CD14-positive monocyte (primary cell): Measurements from ENCODE around the gene TNFRSF9. TPM values are rescaled to one million over a fixed set of nuclear protein-coding genes. Genes with fewer than 3 reads are reported as not detected.

Experiments
- DNase-seq, 3 donors: peaks; one replicate each; pipeline ENCODE4 v3.0.0-alpha.2; 2011 to 2022
- H2AFZ ChIP-seq: 2 replicates; pipeline ENCODE4 v1.6.0; 2012; ENCODE audit warnings: mild to moderate bottlenecking, low read depth, low read length, inconsistent platforms; ENCODE audit not compliant: insufficient read depth, poor library complexity, severe bottlenecking
- H3K27ac ChIP-seq, 2 donors: 1 replicate in 1 of 2; 2 replicates in 1 of 2; pipeline ENCODE4 v1.5.1; 2012 to 2013; ENCODE audit warnings: low read length in 2 of 2, control low read depth in 1 of 2, inconsistent platforms in 1 of 2, low read depth in 1 of 2, mild to moderate bottlenecking in 1 of 2
- H3K27me3 ChIP-seq, 2 donors: one replicate each; pipeline versions ENCODE4 v1.6.0 to v1.6.1; 2011 to 2013; ENCODE audit warnings: low read length in 2 of 2; ENCODE audit not compliant: control insufficient read depth in 2 of 2, insufficient read depth in 2 of 2
- H3K36me3 ChIP-seq, 2 donors: replicated peaks in 1 of 2; 1 replicate in 1 of 2; 2 replicates in 1 of 2; pipeline versions ENCODE4 v1.5.1 to v1.6.1; 2012 to 2013; ENCODE audit warnings: low read length in 2 of 2, control low read depth in 1 of 2, inconsistent platforms in 1 of 2, mild to moderate bottlenecking in 1 of 2; ENCODE audit not compliant: insufficient read depth in 2 of 2, control insufficient read depth in 1 of 2
- H3K4me1 ChIP-seq, 2 donors: 1 replicate in 1 of 2; 2 replicates in 1 of 2; pipeline versions ENCODE4 v1.5.1 to v1.6.1; 2012 to 2013; ENCODE audit warnings: low read length in 2 of 2, control low read depth in 1 of 2, inconsistent platforms in 1 of 2, mild to moderate bottlenecking in 1 of 2, moderate library complexity in 1 of 2; ENCODE audit not compliant: insufficient read depth in 2 of 2, control insufficient read depth in 1 of 2
- H3K4me2 ChIP-seq: replicated peaks from 2 replicates; pipeline ENCODE3; 2012; ENCODE audit warnings: low read length, moderate library complexity, mild to moderate bottlenecking; ENCODE audit not compliant: poor library complexity, severe bottlenecking; ENCODE audit errors: extremely low read depth
- H3K4me3 ChIP-seq, 3 experiments: fragments of 200-600 bp in 1 of 3; sonication (generic) in 1 of 3; replicated peaks in 1 of 3; 1 replicate in 2 of 3; 2 replicates in 1 of 3; pipeline ENCODE4 v1.5.1; 2011 to 2013; ENCODE audit warnings: low read length in 3 of 3, mild to moderate bottlenecking in 3 of 3, control low read depth in 2 of 3, low read depth in 2 of 3, inconsistent platforms in 1 of 3, moderate library complexity in 1 of 3
- H3K79me2 ChIP-seq: 2 replicates; pipeline ENCODE4 v1.6.0; 2012; ENCODE audit warnings: mild to moderate bottlenecking, control low read depth, inconsistent platforms, low read length, moderate library complexity; ENCODE audit not compliant: insufficient read depth
- H3K9ac ChIP-seq: 2 replicates; pipeline ENCODE4 v1.6.0; 2017; ENCODE audit warnings: low read length, mild to moderate bottlenecking; ENCODE audit not compliant: insufficient read depth, poor library complexity, severe bottlenecking
- H3K9me3 ChIP-seq, 2 donors: replicated peaks in 1 of 2; 1 replicate in 1 of 2; 2 replicates in 1 of 2; pipeline versions ENCODE4 v1.5.1 to v1.6.1; 2012 to 2013; ENCODE audit warnings: low read length in 2 of 2, control low read depth in 1 of 2; ENCODE audit not compliant: control insufficient read depth in 1 of 2, insufficient read depth in 1 of 2
- H4K20me1 ChIP-seq: 2 replicates; pipeline ENCODE4 v1.6.0; 2012; ENCODE audit warnings: mild to moderate bottlenecking, low read length, control low read depth, moderate library complexity; ENCODE audit not compliant: insufficient read depth
- H3K27ac Mint-ChIP-seq, 7 donors: one replicate each; pipeline ENCODE4 v1.8.0; 2020; ENCODE audit warnings: mild to moderate bottlenecking in 7 of 7, mixed read lengths in 7 of 7, moderate library complexity in 6 of 7, inconsistent platforms in 2 of 7
- H3K27me3 Mint-ChIP-seq, 3 donors: one replicate each; pipeline ENCODE4 v1.8.0; 2021 to 2022; ENCODE audit warnings: low read depth in 3 of 3, mild to moderate bottlenecking in 3 of 3, mixed read lengths in 3 of 3, moderate library complexity in 3 of 3, inconsistent platforms in 1 of 3
- H3K36me3 Mint-ChIP-seq, 2 donors: one replicate each; pipeline ENCODE4 v1.8.0; 2020; ENCODE audit warnings: mixed read lengths in 2 of 2, inconsistent platforms in 1 of 2, mild to moderate bottlenecking in 1 of 2
- H3K4me1 Mint-ChIP-seq: one replicate; pipeline ENCODE4 v1.8.0; 2020; ENCODE audit warnings: mild to moderate bottlenecking, mixed read lengths
- H3K4me3 Mint-ChIP-seq, 2 donors: one replicate each; pipeline ENCODE4 v1.8.0; 2020; ENCODE audit warnings: mild to moderate bottlenecking in 2 of 2, mixed read lengths in 2 of 2, moderate library complexity in 1 of 2
- H3K9me3 Mint-ChIP-seq, 7 donors: one replicate each; pipeline ENCODE4 v1.8.0; 2020 to 2022; ENCODE audit warnings: mixed read lengths in 7 of 7, mild to moderate bottlenecking in 6 of 7, moderate library complexity in 6 of 7, inconsistent platforms in 2 of 7
- WGBS: methylation state at CpG from one replicate; pipeline ENCODE4 v1.1.5; 2013; ENCODE audit warnings: missing lambda C conversion rate; ENCODE audit not compliant: insufficient coverage; 5-methylcytosine and 5-hydroxymethylcytosine counted together
- intact Hi-C, 2 donors: fragments of 100-400 bp; cut with micrococcal nuclease; formaldehyde crosslinking; loops; one replicate each; pipeline versions ENCODE4 v1.15.0 to v1.15.1; 2023
- polyA plus RNA-seq, 3 donors: library from polyadenylated mRNA; depleted of rRNA in 1 of 3; unstranded in 2 of 3; stranded (reverse) in 1 of 3; fragments of 300-500 nt in 2 of 3; fragments of >200 nt in 1 of 3; fragmentation: Illumina TruSeq in 2 of 3; gene quantifications; 1 replicate in 2 of 3; 2 replicates in 1 of 3; pipeline ENCODE4 v1.2.3, GENCODE V29; 2012 to 2021
- TF ChIP-seq, protein P1 (sequence below): fragments of 200-600 bp; IDR thresholded peaks from one replicate; pipeline ENCODE4 v1.8.0; 2022; ENCODE audit warnings: antibody characterized with exemption, mild to moderate bottlenecking

TNFRSF9 gene
- polyA plus RNA-seq, 3 donors, result 1.1 to 2.6 (median 2.6) TPM

DNA sequence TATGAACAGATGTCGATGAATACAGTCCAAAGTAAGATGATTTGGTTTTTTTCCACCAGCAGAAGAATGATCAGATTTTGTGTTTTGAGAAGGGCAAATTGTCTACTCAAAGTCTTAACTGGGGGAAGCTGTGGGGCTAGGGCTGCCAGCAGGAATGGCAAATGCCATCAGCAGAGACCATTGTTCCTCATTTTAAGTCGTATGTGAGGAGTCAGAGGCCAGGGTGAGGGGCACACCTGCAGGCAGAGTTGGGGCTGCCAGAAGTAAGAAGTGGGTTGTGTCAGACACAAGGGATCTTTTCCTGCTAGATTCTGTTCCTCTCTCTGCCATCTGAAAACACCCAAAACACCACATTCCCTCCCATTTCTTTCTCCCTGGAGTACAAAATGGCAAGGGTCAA, 29.6 kb upstream of the TNFRSF9 start:
- Histone ChIP-seq H3K9ac (no peak overlapping the region), H4K20me1 (peaks cover 49% of the 10 kb centered on the region), H3K27ac (no peak overlapping the region), H3K4me2 (no peak overlapping the region), H3K4me3 (no peak overlapping the region), H3K9me3 (no peaks in the 10 kb centered on the region), H3K4me1 (no peaks in the 10 kb centered on the region), H3K27me3 (no peaks in the 10 kb centered on the region), H3K36me3 (peaks cover 69 to 85% of the 10 kb centered on the region in 2 donors), H3K79me2 (peaks cover 35% of the 10 kb centered on the region), H2AFZ (no peak overlapping the region)
- Mint-ChIP-seq H3K9me3 (peaks cover 0 to 2% (median 0%) of the 10 kb centered on the region in 7 donors), H3K4me1 (no peaks in the 10 kb centered on the region), H3K27ac (no peak overlapping the region), H3K27me3 (peaks cover 0 to 1% (median 0%) of the 10 kb centered on the region in 3 donors), H3K36me3 (peaks cover 58 to 87% of the 10 kb centered on the region in 2 donors), H3K4me3 (no peak overlapping the region)
- intact Hi-C loops, result no loop called here
- DNase-seq, result no peak
- WGBS, result 69% methylated on average over 1 of the region's 2 CpGs
- TF ChIP-seq, protein P1, sequence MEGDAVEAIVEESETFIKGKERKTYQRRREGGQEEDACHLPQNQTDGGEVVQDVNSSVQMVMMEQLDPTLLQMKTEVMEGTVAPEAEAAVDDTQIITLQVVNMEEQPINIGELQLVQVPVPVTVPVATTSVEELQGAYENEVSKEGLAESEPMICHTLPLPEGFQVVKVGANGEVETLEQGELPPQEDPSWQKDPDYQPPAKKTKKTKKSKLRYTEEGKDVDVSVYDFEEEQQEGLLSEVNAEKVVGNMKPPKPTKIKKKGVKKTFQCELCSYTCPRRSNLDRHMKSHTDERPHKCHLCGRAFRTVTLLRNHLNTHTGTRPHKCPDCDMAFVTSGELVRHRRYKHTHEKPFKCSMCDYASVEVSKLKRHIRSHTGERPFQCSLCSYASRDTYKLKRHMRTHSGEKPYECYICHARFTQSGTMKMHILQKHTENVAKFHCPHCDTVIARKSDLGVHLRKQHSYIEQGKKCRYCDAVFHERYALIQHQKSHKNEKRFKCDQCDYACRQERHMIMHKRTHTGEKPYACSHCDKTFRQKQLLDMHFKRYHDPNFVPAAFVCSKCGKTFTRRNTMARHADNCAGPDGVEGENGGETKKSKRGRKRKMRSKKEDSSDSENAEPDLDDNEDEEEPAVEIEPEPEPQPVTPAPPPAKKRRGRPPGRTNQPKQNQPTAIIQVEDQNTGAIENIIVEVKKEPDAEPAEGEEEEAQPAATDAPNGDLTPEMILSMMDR, result no peak

DNA sequence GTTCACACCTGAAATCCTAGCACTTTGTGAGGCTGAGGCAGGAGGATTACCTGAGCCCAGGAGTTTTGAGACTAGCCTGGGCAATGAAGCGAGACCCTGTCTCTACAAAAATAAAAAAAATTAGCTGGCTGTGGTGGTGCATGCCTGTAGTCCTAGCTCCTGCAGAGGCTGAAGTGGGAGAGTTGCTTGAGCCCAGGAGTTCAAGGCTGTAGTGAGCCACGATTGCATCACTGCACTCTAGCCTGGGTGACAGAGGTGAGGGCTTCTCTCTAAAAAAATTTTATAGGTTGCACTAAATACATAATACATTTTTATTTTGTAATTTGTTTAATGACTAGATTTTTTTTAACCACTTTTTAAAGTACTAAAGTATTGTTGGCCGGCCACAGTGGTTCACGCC, 27.0 kb upstream of the TNFRSF9 start:
- Histone ChIP-seq H3K9ac (no peak overlapping the region), H2AFZ (no peak overlapping the region), H3K4me2 (no peak overlapping the region), H3K4me1 (peaks cover 3% of the 10 kb centered on the region in 2 donors), H3K79me2 (peaks cover 61% of the 10 kb centered on the region), H4K20me1 (peaks cover 51% of the 10 kb centered on the region), H3K27ac (peak overlapping the region in 1 of 2 donors; percentile 37), H3K36me3 (peaks cover 81 to 96% of the 10 kb centered on the region in 2 donors), H3K4me3 (no peak overlapping the region), H3K27me3 (no peaks in the 10 kb centered on the region), H3K9me3 (no peaks in the 10 kb centered on the region)
- Mint-ChIP-seq H3K36me3 (peaks cover 76 to 96% of the 10 kb centered on the region in 2 donors), H3K27me3 (peaks cover 0 to 1% (median 0%) of the 10 kb centered on the region in 3 donors), H3K27ac (no peak overlapping the region), H3K4me1 (peaks cover 2% of the 10 kb centered on the region), H3K4me3 (no peak overlapping the region), H3K9me3 (no peaks in the 10 kb centered on the region)
- intact Hi-C loops, result loop anchor here in 1 of 2 donors (10.0 kb wide), 1 partner anchor 193 kb away; the partner anchor contains the start of gene VAMP3
- WGBS, result no CpG with 5 or more reads among the region's 4 CpGs
- TF ChIP-seq, protein P1, result no peak
- DNase-seq, result no peak
